Tibial nerve (tissue), 4 donors: ENCODE data around the gene ILF3. TPM values are rescaled to one million over a fixed set of nuclear protein-coding genes. Genes with fewer than 3 reads are reported as not detected.

Experiments
- DNase-seq, 2 donors: peaks; one replicate each; pipeline ENCODE4 v3.0.0-alpha.2; 2019; ENCODE audit warnings: low spot score in 2 of 2
- H3K27ac ChIP-seq, 4 donors: fragments of 200-600 bp; sonication (generic) in 3 of 4; one replicate each; pipeline ENCODE4 v1.5.1; 2017 to 2019; ENCODE audit warnings: mild to moderate bottlenecking in 1 of 4
- H3K27me3 ChIP-seq, 2 donors: fragments of 200-600 bp; sonication (generic) in 1 of 2; one replicate each; pipeline versions ENCODE4 v1.5.1 to v1.6.0; 2017 to 2019
- H3K36me3 ChIP-seq, 3 donors: fragments of 200-600 bp; sonication (generic); one replicate each; pipeline ENCODE4 v1.5.1; 2018 to 2019
- H3K4me1 ChIP-seq, 4 donors: fragments of 200-600 bp; sonication (generic) in 3 of 4; one replicate each; pipeline ENCODE4 v1.5.1; 2017 to 2019
- H3K4me3 ChIP-seq, 4 donors: fragments of 200-600 bp; sonication (generic) in 3 of 4; one replicate each; pipeline ENCODE4 v1.5.1; 2017 to 2019; ENCODE audit warnings: mild to moderate bottlenecking in 1 of 4, moderate library complexity in 1 of 4
- H3K9me3 ChIP-seq, 4 donors: fragments of 200-600 bp; sonication (generic) in 3 of 4; one replicate each; pipeline ENCODE4 v1.5.1; 2017 to 2019
- CTCF ChIP-seq, 5 experiments: fragments of 200-600 bp in 3 of 5; fragments of 450-650 bp in 2 of 5; sonication (generic) in 3 of 5; IDR thresholded peaks; one replicate each; pipeline ENCODE4 v1.5.1; 2016 to 2019; ENCODE audit warnings: antibody characterized with exemption in 5 of 5, mild to moderate bottlenecking in 3 of 5, moderate library complexity in 2 of 5
- EP300 ChIP-seq, 2 donors: sonication (generic); formaldehyde crosslinking; IDR thresholded peaks; one replicate each; pipeline ENCODE4 v1.6.1; 2017; ENCODE audit warnings: antibody characterized with exemption in 2 of 2, mild to moderate bottlenecking in 1 of 2
- POLR2A ChIP-seq, 2 donors: fragments of 450-650 bp; IDR thresholded peaks; one replicate each; pipeline ENCODE4 v1.6.1; 2017; ENCODE audit warnings: antibody characterized with exemption in 2 of 2, mild to moderate bottlenecking in 2 of 2, moderate library complexity in 2 of 2
- WGBS, 2 donors: methylation state at CpG; one replicate each; pipeline ENCODE4 v1.1.5; 2018; 5-methylcytosine and 5-hydroxymethylcytosine counted together
- total RNA-seq, 4 donors: library from RNA; depleted of rRNA; stranded (reverse); fragments of >200 nt; gene quantifications; one replicate each; pipeline ENCODE4 v1.1.0, GENCODE V29; 2016

ILF3 gene
- total RNA-seq, 4 donors from 2014 or later: 109 to 166 (median 127) TPM

- H3K4me3 ChIP-seq: peak overlapping the region in 3 of 4 donors; percentile 13 to 35 (median 20)
- 23% methylated on average over 12 of the region's 12 CpGs for WGBS, 2 donors
- peaks cover 0 to 28% (median 0%) of the 10 kb centered on the region in 3 donors for H3K36me3 ChIP-seq
- no peaks in the 10 kb centered on the region for H3K27me3 ChIP-seq
- H3K4me1 ChIP-seq: peaks cover 0 to 39% (median 12%) of the 10 kb centered on the region in 4 donors
- no peak for DNase-seq
- H3K27ac ChIP-seq: peak overlapping the region in 2 of 4 donors; percentile 43 to 46
- no peaks in the 10 kb centered on the region for H3K9me3 ChIP-seq
- TF ChIP-seq POLR2A (IDR thresholded peaks at IDR 0.05) (no peak), EP300 (IDR thresholded peaks at IDR 0.05) (no peak), CTCF (IDR thresholded peaks at IDR 0.05) (no peak)
These were observed 62.9 kb downstream of the ILF3 start for GRCh38 chr19:10717054-10717355.

- Histone ChIP-seq H3K36me3 (peaks cover 0 to 22% (median 0%) of the 10 kb centered on the region in 3 donors), H3K27me3 (no peaks in the 10 kb centered on the region), H3K9me3 (no peaks in the 10 kb centered on the region), H3K4me3 (peak within 1 kb of the TSS; percentile 75 to 98 (median 89)), H3K4me1 (peaks cover 0 to 41% (median 12%) of the 10 kb centered on the region in 4 donors), H3K27ac (peak within 1 kb of the TSS; percentile 63 to 96 (median 84))
- peak; percentile 96 to 100 for DNase-seq
- TF ChIP-seq POLR2A (IDR thresholded peaks at IDR 0.05) (peak; percentile 46 to 51), EP300 (IDR thresholded peaks at IDR 0.05) (peak; percentile 46 to 87), CTCF (IDR thresholded peaks at IDR 0.05) (peak; percentile 80 to 90 (median 83))
- WGBS, 2 donors: 0 to 1% methylated on average over 35 to 55 of the region's 57 CpGs
These were observed 63.4 kb downstream of the ILF3 start, which contains the start of gene DNM2 for GRCh38 chr19:10717356-10718204. Gene DNM2 (plus strand): TSS chr19:10718079. CDS start chr19:10718243, 164 bp downstream.

GRCh38 chr19:10718205-10719196, 64.4 kb downstream of the ILF3 start:
- Histone ChIP-seq H3K36me3 (peaks cover 0 to 13% (median 0%) of the 10 kb centered on the region in 3 donors), H3K27me3 (no peaks in the 10 kb centered on the region), H3K4me1 (peaks cover 0 to 45% (median 12%) of the 10 kb centered on the region in 4 donors), H3K4me3 (peak overlapping the region; percentile 75 to 98 (median 89)), H3K27ac (peak overlapping the region; percentile 63 to 96 (median 84)), H3K9me3 (no peaks in the 10 kb centered on the region)
- DNase-seq: no peak
- TF ChIP-seq EP300 (IDR thresholded peaks at IDR 0.05) (no peak), CTCF (IDR thresholded peaks at IDR 0.05) (no peak), POLR2A (IDR thresholded peaks at IDR 0.05) (no peak)
- WGBS, 2 donors: 1 to 2% methylated on average over 16 to 17 of the region's 70 CpGs

- Histone ChIP-seq H3K27ac (peak overlapping the region in 3 of 4 donors; percentile 81 to 96 (median 88)), H3K36me3 (peaks cover 0 to 4% (median 0%) of the 10 kb centered on the region in 3 donors), H3K4me1 (peaks cover 0 to 55% (median 12%) of the 10 kb centered on the region in 4 donors), H3K27me3 (no peaks in the 10 kb centered on the region), H3K9me3 (no peaks in the 10 kb centered on the region), H3K4me3 (peak overlapping the region in 3 of 4 donors; percentile 80 to 98 (median 98))
- DNase-seq: no peak
- TF ChIP-seq EP300 (IDR thresholded peaks at IDR 0.05): no peak
- WGBS, 2 donors: 54 to 56% methylated on average over 5 of the region's 5 CpGs
These were observed 65.4 kb downstream of the ILF3 start for GRCh38 chr19:10719466-10719961.

- no peak overlapping the region for H3K27ac ChIP-seq
- no peaks in the 10 kb centered on the region for H3K27me3 ChIP-seq
- no peak overlapping the region for H3K4me3 ChIP-seq
- no peak for TF ChIP-seq EP300 (IDR thresholded peaks at IDR 0.05)
- TF ChIP-seq CTCF (IDR thresholded peaks at IDR 0.05): no peak
- no peak for TF ChIP-seq POLR2A (IDR thresholded peaks at IDR 0.05)
- peaks cover 0 to 59% (median 12%) of the 10 kb centered on the region in 4 donors for H3K4me1 ChIP-seq
- no peak for DNase-seq
- 81 to 92% methylated on average over 6 of the region's 6 CpGs for WGBS, 2 donors
- no peaks in the 10 kb centered on the region for H3K9me3 ChIP-seq
- H3K36me3 ChIP-seq: no peaks in the 10 kb centered on the region
These were observed 66.5 kb downstream of the ILF3 start for GRCh38 chr19:10720607-10721125.
